HCT116 (cell line): ENCODE measurements around the gene ZNF358.

Experiments
- CTCF ChIP-seq, 3 experiments: fragments of 200-600 bp in 1 of 3; sonication (generic) in 1 of 3; IDR thresholded peaks in 2 of 3; conservative IDR thresholded peaks in 1 of 3; 2 replicates each; pipeline ENCODE4 v1.5.1; 2012 to 2017; ENCODE audit warnings: low read depth in 2 of 3, low read length in 2 of 3, antibody characterized with exemption in 1 of 3, borderline replicate concordance in 1 of 3, control low read depth in 1 of 3, mild to moderate bottlenecking in 1 of 3, mixed read lengths in 1 of 3, mixed run types in 1 of 3, moderate library complexity in 1 of 3; ENCODE audit not compliant: insufficient read depth in 1 of 3
- EZH2phosphoT487 ChIP-seq: fragments of 200-600 bp; IDR thresholded peaks from 2 replicates; pipeline ENCODE4 v1.6.1; 2018; ENCODE audit warnings: antibody characterized with exemption, borderline replicate concordance
- POLR2A ChIP-seq: IDR thresholded peaks from 2 replicates; pipeline ENCODE4 v1.7.0; 2011; ENCODE audit warnings: borderline replicate concordance; ENCODE audit not compliant: insufficient read depth, insufficient read length; ENCODE audit errors: extremely low read depth

GRCh38 chr19:7550987-7551761 lies 35.3 kb downstream of the ZNF358 start:
- TF ChIP-seq POLR2A (no peak), CTCF (IDR thresholded peaks at IDR 0.05 in 2 of 3, conservative IDR thresholded peaks at IDR 0.05 in 1 of 3; ENCODE audit: borderline replicate concordance in 1 of 3, insufficient read depth in 1 of 3, low read depth in 2 of 3, low read length in 2 of 3) (no peak), EZH2phosphoT487 (no peak)
